Keratinocyte (primary cell): ENCODE results near the gene RANBP6.

Source experiments
- EZH2 ChIP-seq: IDR thresholded peaks from one replicate; pipeline ENCODE4 v1.6.1; 2012; ENCODE audit warnings: inconsistent platforms, mild to moderate bottlenecking, low read length, moderate library complexity
- TF ChIP-seq, protein P1 (sequence below), 3 experiments: IDR thresholded peaks in 1 of 3; conservative IDR thresholded peaks in 1 of 3; optimal IDR thresholded peaks in 1 of 3; 2 replicates in 2 of 3; 3 replicates in 1 of 3; pipeline versions ENCODE3 to v1.5.1; 2011; ENCODE audit warnings: low read length in 3 of 3, mild to moderate bottlenecking in 3 of 3, moderate library complexity in 2 of 3, control low read depth in 1 of 3, inconsistent platforms in 1 of 3; ENCODE audit not compliant: insufficient read depth in 2 of 3; ENCODE audit errors: extremely low read depth in 1 of 3

- TF ChIP-seq, protein P1, sequence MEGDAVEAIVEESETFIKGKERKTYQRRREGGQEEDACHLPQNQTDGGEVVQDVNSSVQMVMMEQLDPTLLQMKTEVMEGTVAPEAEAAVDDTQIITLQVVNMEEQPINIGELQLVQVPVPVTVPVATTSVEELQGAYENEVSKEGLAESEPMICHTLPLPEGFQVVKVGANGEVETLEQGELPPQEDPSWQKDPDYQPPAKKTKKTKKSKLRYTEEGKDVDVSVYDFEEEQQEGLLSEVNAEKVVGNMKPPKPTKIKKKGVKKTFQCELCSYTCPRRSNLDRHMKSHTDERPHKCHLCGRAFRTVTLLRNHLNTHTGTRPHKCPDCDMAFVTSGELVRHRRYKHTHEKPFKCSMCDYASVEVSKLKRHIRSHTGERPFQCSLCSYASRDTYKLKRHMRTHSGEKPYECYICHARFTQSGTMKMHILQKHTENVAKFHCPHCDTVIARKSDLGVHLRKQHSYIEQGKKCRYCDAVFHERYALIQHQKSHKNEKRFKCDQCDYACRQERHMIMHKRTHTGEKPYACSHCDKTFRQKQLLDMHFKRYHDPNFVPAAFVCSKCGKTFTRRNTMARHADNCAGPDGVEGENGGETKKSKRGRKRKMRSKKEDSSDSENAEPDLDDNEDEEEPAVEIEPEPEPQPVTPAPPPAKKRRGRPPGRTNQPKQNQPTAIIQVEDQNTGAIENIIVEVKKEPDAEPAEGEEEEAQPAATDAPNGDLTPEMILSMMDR (optimal IDR thresholded peaks at IDR 0.05 in 1 of 3, IDR thresholded peaks at IDR 0.05 in 1 of 3, conservative IDR thresholded peaks at IDR 0.05 in 1 of 3; ENCODE audit: extremely low read depth in 1 of 3, insufficient read depth in 2 of 3, low read length in 3 of 3): no peak
- TF ChIP-seq EZH2: no peak
These were observed 19.5 kb upstream of the RANBP6 start for GRCh38 chr9:6034954-6035353.
